Right forelimb (tissue), 1 donor: ENCODE measurements around the gene ACTL8.
"Not testable (repeated sequence)": the region's sequence is repeated elsewhere in the genome, so short reads cannot be mapped to it uniquely, and the experiment has no call there.

ENCODE experiments used
- DNase-seq: peaks from one replicate; pipeline ENCODE4 v3.0.0-alpha.2; 2018

The ACTL8 gene

GRCh38 chr1:17735793-17736192 is 19.3 kb upstream of the ACTL8 start:
- DNase-seq, result no peak

- DNase-seq, result no peak
Observed at GRCh38 chr1:17736625-17737024, 18.5 kb upstream of the ACTL8 start.

- DNase-seq, result no peak
Observed at GRCh38 chr1:17739050-17739449, 16.1 kb upstream of the ACTL8 start.

- no peak for DNase-seq
Observed at GRCh38 chr1:17741052-17741451, 14.1 kb upstream of the ACTL8 start.

- peak; percentile 60 for DNase-seq
Observed at GRCh38 chr1:17742583-17742982, 12.6 kb upstream of the ACTL8 start.

GRCh38 chr1:17743008-17743647 is 12.0 kb upstream of the ACTL8 start:
- no peak for DNase-seq

- no peak for DNase-seq
Observed at GRCh38 chr1:17743925-17744324, 11.2 kb upstream of the ACTL8 start.

- DNase-seq, result no peak
Observed at GRCh38 chr1:17744666-17745478, 10.3 kb upstream of the ACTL8 start.

- no peak for DNase-seq
Observed at GRCh38 chr1:17745479-17745955, 9.6 kb upstream of the ACTL8 start.

- not testable (repeated sequence) for DNase-seq
Observed at GRCh38 chr1:17746281-17746680, 8.9 kb upstream of the ACTL8 start.

- no peak for DNase-seq
Observed at GRCh38 chr1:17746920-17747319, 8.2 kb upstream of the ACTL8 start.

- DNase-seq, result no peak
Observed at GRCh38 chr1:17750333-17750732, 4.8 kb upstream of the ACTL8 start.

GRCh38 chr1:17752356-17752755 is 2.8 kb upstream of the ACTL8 start:
- no peak for DNase-seq

- no peak for DNase-seq
Observed at GRCh38 chr1:17757426-17757825, 2.3 kb downstream of the ACTL8 start.

- no peak for DNase-seq
Observed at GRCh38 chr1:17759114-17759513, 4.0 kb downstream of the ACTL8 start.

- no peak for DNase-seq
Observed at GRCh38 chr1:17762313-17762712, 7.2 kb downstream of the ACTL8 start.

- no peak for DNase-seq
Observed at GRCh38 chr1:17763417-17763816, 8.3 kb downstream of the ACTL8 start.

- DNase-seq, result no peak
Observed at GRCh38 chr1:17763995-17764394, 8.9 kb downstream of the ACTL8 start.

GRCh38 chr1:17764591-17764990 is 9.5 kb downstream of the ACTL8 start:
- no peak for DNase-seq

- no peak for DNase-seq
Observed at GRCh38 chr1:17765444-17766411, 10.6 kb downstream of the ACTL8 start.

- DNase-seq, result no peak
Observed at GRCh38 chr1:17768651-17769241, 13.6 kb downstream of the ACTL8 start.

- DNase-seq, result no peak
Observed at GRCh38 chr1:17770983-17771382, 15.8 kb downstream of the ACTL8 start.
